Measurements from ENCODE around the gene RABGGTA.

- TF ChIP-seq CREB1 (CRISPR knock-in tag; IDR thresholded peaks at IDR 0.05; ENCODE audit: low read depth) (no peak), JUNB (IDR thresholded peaks at IDR 0.05; ENCODE audit: unreplicated experiment) (no peak), EZH2phosphoT487 (IDR thresholded peaks at IDR 0.05; ENCODE audit: unreplicated experiment) (no peak), CTCF (conservative IDR thresholded peaks at IDR 0.05; ENCODE audit: low read depth in 2 of 2) (no peak), POLR2AphosphoS5 (IDR thresholded peaks at IDR 0.05; ENCODE audit: low read depth) (no peak), EZH2 (IDR thresholded peaks at IDR 0.05; ENCODE audit: low read depth, unreplicated experiment) (no peak), REST (IDR thresholded peaks at IDR 0.05; ENCODE audit: unreplicated experiment) (no peak)
Measured at GRCh38 chr14:24274101-24274543, 2.7 kb upstream of the RABGGTA start.

Measured in GM23338 (cell line).